HepG2 (cell line): Measurements from ENCODE around the gene ARMH1. TPM values are rescaled to one million over a fixed set of nuclear protein-coding genes. Genes with fewer than 3 reads are reported as not detected.

Experiments
- ARNT2 ChIP-seq: sonication (generic); formaldehyde crosslinking; IDR thresholded peaks from 2 replicates; pipeline ENCODE4 v1.8.0; 2022; ENCODE audit warnings: mild to moderate bottlenecking, low read depth, missing genetic modification reagents, moderate library complexity
- FOXA3 ChIP-seq: IDR thresholded peaks from 2 replicates; pipeline ENCODE4 v1.6.1; 2016; ENCODE audit warnings: missing genetic modification reagents, missing compliant biosample characterization
- MAZ ChIP-seq, 2 experiments: sonication (generic) in 1 of 2; formaldehyde crosslinking in 1 of 2; IDR thresholded peaks; 2 replicates each; pipeline versions ENCODE4 v1.5.0 to v1.6.1; 2012 to 2020; ENCODE audit warnings: low read depth in 2 of 2, mild to moderate bottlenecking in 2 of 2, borderline replicate concordance in 1 of 2, improper control_type of control experiment in 1 of 2, low read length in 1 of 2, missing genetic modification reagents in 1 of 2, moderate library complexity in 1 of 2
- MTA3 ChIP-seq: sonication (generic); formaldehyde crosslinking; IDR thresholded peaks from 2 replicates; pipeline ENCODE4 v1.4.0; 2020; ENCODE audit warnings: missing genetic modification reagents
- MZF1 ChIP-seq: sonication (generic); formaldehyde crosslinking; IDR thresholded peaks from 2 replicates; pipeline ENCODE4 v1.8.1; 2023; ENCODE audit warnings: mild to moderate bottlenecking, missing genetic modification reagents, borderline replicate concordance
- SMYD3 ChIP-seq: sonication (generic); formaldehyde crosslinking; IDR thresholded peaks from 2 replicates; pipeline ENCODE4 v1.8.1; 2023; ENCODE audit warnings: mild to moderate bottlenecking, missing genetic modification reagents
- SPEN ChIP-seq: sonication (generic); formaldehyde crosslinking; IDR thresholded peaks from 2 replicates; pipeline ENCODE4 v1.5.1; 2020; ENCODE audit warnings: low read depth, mild to moderate bottlenecking, missing genetic modification reagents
- TCF12 ChIP-seq, 2 experiments: fragments of 450-650 bp in 1 of 2; sonication (generic) in 1 of 2; formaldehyde crosslinking in 1 of 2; IDR thresholded peaks; 2 replicates each; pipeline versions ENCODE4 v1.6.1 to v1.8.0; 2017 to 2022; ENCODE audit warnings: antibody characterized with exemption in 1 of 2, mild to moderate bottlenecking in 1 of 2, missing genetic modification reagents in 1 of 2, moderate library complexity in 1 of 2
- TOPORS ChIP-seq: sonication (generic); formaldehyde crosslinking; IDR thresholded peaks from 2 replicates; pipeline ENCODE4 v1.8.0; 2023; ENCODE audit warnings: mild to moderate bottlenecking, missing genetic modification reagents
- ZBTB42 ChIP-seq: sonication (generic); formaldehyde crosslinking; IDR thresholded peaks from 2 replicates; pipeline ENCODE4 v1.5.0; 2020; ENCODE audit warnings: mild to moderate bottlenecking, missing genetic modification reagents
- ZKSCAN1 ChIP-seq: fragments of 150-350 bp; IDR thresholded peaks from 2 replicates; pipeline ENCODE4 v1.6.1; 2014; ENCODE audit warnings: low read length
- ZNF549 ChIP-seq: sonication (generic); formaldehyde crosslinking; IDR thresholded peaks from 2 replicates; pipeline ENCODE4 v1.5.0; 2020; ENCODE audit warnings: missing genetic modification reagents
- ZNF644 ChIP-seq: IDR thresholded peaks from 2 replicates; pipeline ENCODE4 v1.6.1; 2016; ENCODE audit warnings: low read depth
- polyA plus RNA-seq, 8 experiments: library from polyadenylated mRNA; depleted of rRNA in 3 of 8; stranded (reverse) in 7 of 8; unstranded in 1 of 8; fragments of >200 nt; fragmentation: Illumina TruSeq in 4 of 8; extraction: Trizol in 4 of 8; gene quantifications; 2 replicates each; pipeline versions ENCODE4 v1.2.1 to v1.2.3, GENCODE V29; 2011 to 2016; ENCODE audit warnings: low read depth in 4 of 8, missing spikeins in 1 of 8, mixed read lengths in 1 of 8; ENCODE audit not compliant: insufficient read depth in 1 of 8
- total RNA-seq, 5 experiments: library from RNA; depleted of rRNA; stranded (reverse); fragments of >200 nt; fragmentation: Illumina TruSeq; extraction: Trizol; gene quantifications; 2 replicates each; pipeline ENCODE4 v1.2.3, GENCODE V29; 2016; ENCODE audit warnings: low read depth in 1 of 5
- TF ChIP-seq, protein P1 (sequence below), 2 experiments: fragments of 450-650 bp in 1 of 2; sonication (generic) in 1 of 2; formaldehyde crosslinking in 1 of 2; IDR thresholded peaks; 2 replicates each; pipeline versions ENCODE4 v1.6.1 to v1.8.0; 2016 to 2022; ENCODE audit warnings: antibody characterized with exemption in 1 of 2, mild to moderate bottlenecking in 1 of 2, missing genetic modification reagents in 1 of 2
- TF ChIP-seq, protein P2 (sequence below), 2 experiments: sonication (generic) in 1 of 2; formaldehyde crosslinking in 1 of 2; IDR thresholded peaks; 2 replicates each; pipeline versions ENCODE4 v1.4.0 to v1.6.1; 2018 to 2020; ENCODE audit warnings: missing genetic modification reagents in 2 of 2, borderline replicate concordance in 1 of 2, low read depth in 1 of 2, mild to moderate bottlenecking in 1 of 2, missing biosample characterization in 1 of 2
- TF ChIP-seq, protein P3 (sequence below): sonication (generic); formaldehyde crosslinking; IDR thresholded peaks from 2 replicates; pipeline ENCODE4 v1.8.0; 2023; ENCODE audit warnings: mild to moderate bottlenecking, missing genetic modification reagents
- TF ChIP-seq, protein P4 (sequence below): sonication (generic); formaldehyde crosslinking; IDR thresholded peaks from 2 replicates; pipeline ENCODE4 v1.8.1; 2023; ENCODE audit warnings: missing genetic modification reagents, mild to moderate bottlenecking, borderline replicate concordance

ARMH1 gene
- total and polyA plus RNA-seq, 2 of the 13 experiments (the other 11 are each of a cell fraction or from before 2014, with no cell fraction given), result 0.69 TPM; not detected in 1

DNA sequence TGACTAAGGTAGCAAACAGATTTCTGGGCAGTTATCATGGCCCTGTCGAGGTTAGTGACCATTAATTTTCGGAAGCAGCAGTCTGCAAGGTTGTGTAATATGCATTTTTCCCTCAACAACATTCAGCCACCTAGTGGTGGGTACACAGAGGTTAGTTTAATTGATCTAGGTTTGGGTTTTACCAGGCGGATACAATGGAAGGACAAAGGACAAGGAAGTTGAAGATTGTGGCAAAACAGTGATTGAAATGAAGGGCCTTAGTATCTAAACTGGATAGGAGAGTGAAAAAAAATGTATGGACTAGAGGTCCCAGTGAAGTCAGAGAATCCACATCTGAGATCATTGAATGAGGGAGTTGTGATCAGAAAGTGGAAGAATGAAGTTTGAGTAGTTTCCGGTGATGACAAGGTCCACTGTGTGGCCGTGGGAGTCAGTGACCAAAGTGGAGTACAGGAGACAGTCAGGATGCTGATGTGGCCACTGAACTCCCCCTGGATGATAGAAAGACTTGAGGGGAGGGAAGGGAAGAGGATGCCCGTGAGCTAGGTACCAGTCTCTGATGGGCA lies 2.8 kb downstream of the ARMH1 start (continued):
- TF ChIP-seq ZNF549 (CRISPR knock-in tag) (no peak), FOXA3 (peak; percentile 68), ZKSCAN1 (no peak), ARNT2 (no peak), MTA3 (CRISPR knock-in tag) (no peak), TCF12 (IDR thresholded peaks at IDR 0.05) (no peak), TCF12 (CRISPR knock-in tag; IDR thresholded peaks at IDR 0.05) (no peak), ZBTB42 (CRISPR knock-in tag) (no peak), ZNF644 (peak; percentile 67; the same call in 1 of the 2 replicates), SPEN (CRISPR knock-in tag) (no peak), SMYD3 (CRISPR knock-in tag) (no peak), MZF1 (CRISPR knock-in tag) (no peak), TOPORS (no peak), MAZ (IDR thresholded peaks at IDR 0.05; ENCODE audit: borderline replicate concordance, low read depth, low read length) (no peak), MAZ (CRISPR knock-in tag; IDR thresholded peaks at IDR 0.05; ENCODE audit: low read depth) (no peak)
- TF ChIP-seq, protein P1, sequence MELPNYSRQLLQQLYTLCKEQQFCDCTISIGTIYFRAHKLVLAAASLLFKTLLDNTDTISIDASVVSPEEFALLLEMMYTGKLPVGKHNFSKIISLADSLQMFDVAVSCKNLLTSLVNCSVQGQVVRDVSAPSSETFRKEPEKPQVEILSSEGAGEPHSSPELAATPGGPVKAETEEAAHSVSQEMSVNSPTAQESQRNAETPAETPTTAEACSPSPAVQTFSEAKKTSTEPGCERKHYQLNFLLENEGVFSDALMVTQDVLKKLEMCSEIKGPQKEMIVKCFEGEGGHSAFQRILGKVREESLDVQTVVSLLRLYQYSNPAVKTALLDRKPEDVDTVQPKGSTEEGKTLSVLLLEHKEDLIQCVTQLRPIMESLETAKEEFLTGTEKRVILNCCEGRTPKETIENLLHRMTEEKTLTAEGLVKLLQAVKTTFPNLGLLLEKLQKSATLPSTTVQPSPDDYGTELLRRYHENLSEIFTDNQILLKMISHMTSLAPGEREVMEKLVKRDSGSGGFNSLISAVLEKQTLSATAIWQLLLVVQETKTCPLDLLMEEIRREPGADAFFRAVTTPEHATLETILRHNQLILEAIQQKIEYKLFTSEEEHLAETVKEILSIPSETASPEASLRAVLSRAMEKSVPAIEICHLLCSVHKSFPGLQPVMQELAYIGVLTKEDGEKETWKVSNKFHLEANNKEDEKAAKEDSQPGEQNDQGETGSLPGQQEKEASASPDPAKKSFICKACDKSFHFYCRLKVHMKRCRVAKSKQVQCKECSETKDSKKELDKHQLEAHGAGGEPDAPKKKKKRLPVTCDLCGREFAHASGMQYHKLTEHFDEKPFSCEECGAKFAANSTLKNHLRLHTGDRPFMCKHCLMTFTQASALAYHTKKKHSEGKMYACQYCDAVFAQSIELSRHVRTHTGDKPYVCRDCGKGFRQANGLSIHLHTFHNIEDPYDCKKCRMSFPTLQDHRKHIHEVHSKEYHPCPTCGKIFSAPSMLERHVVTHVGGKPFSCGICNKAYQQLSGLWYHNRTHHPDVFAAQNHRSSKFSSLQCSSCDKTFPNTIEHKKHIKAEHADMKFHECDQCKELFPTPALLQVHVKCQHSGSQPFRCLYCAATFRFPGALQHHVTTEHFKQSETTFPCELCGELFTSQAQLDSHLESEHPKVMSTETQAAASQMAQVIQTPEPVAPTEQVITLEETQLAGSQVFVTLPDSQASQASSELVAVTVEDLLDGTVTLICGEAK (IDR thresholded peaks at IDR 0.05), result no peak
- TF ChIP-seq, protein P1 (CRISPR knock-in tag; IDR thresholded peaks at IDR 0.05), result no peak
- TF ChIP-seq, protein P2, sequence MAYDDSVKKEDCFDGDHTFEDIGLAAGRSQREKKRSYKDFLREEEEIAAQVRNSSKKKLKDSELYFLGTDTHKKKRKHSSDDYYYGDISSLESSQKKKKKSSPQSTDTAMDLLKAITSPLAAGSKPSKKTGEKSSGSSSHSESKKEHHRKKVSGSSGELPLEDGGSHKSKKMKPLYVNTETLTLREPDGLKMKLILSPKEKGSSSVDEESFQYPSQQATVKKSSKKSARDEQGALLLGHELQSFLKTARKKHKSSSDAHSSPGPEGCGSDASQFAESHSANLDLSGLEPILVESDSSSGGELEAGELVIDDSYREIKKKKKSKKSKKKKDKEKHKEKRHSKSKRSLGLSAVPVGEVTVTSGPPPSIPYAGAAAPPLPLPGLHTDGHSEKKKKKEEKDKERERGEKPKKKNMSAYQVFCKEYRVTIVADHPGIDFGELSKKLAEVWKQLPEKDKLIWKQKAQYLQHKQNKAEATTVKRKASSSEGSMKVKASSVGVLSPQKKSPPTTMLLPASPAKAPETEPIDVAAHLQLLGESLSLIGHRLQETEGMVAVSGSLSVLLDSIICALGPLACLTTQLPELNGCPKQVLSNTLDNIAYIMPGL (CRISPR knock-in tag; IDR thresholded peaks at IDR 0.05; ENCODE audit: borderline replicate concordance in 1 of 2, low read depth in 1 of 2), result peak; percentile 23 to 55; a peak in 2 of 4 replicates
- TF ChIP-seq, protein P3, sequence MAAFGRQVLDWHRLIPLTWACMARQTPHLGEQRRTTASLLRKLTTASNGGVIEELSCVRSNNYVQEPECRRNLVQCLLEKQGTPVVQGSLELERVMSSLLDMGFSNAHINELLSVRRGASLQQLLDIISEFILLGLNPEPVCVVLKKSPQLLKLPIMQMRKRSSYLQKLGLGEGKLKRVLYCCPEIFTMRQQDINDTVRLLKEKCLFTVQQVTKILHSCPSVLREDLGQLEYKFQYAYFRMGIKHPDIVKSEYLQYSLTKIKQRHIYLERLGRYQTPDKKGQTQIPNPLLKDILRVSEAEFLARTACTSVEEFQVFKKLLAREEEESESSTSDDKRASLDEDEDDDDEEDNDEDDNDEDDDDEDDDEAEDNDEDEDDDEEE (CRISPR knock-in tag), result no peak
- TF ChIP-seq, protein P4, sequence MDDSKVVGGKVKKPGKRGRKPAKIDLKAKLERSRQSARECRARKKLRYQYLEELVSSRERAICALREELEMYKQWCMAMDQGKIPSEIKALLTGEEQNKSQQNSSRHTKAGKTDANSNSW (CRISPR knock-in tag), result no peak
